Fibroblast of the aortic adventitia (primary cell): ENCODE data around the gene ZNF407. TPM values are rescaled to one million over a fixed set of nuclear protein-coding genes. Genes with fewer than 3 reads are reported as not detected.

Experiments used
- DNase-seq: peaks from one replicate; pipeline ENCODE4 v3.0.0-alpha.2; 2010; ENCODE audit warnings: low read depth
- H3K4me3 ChIP-seq: 2 replicates; pipeline ENCODE4 v1.5.1; 2011; ENCODE audit warnings: low read depth, mild to moderate bottlenecking, control low read depth, low read length, moderate library complexity
- total RNA-seq: library from RNA; depleted of rRNA; stranded (reverse); fragments of >200 nt; gene quantifications from 2 replicates; pipeline ENCODE4 v1.2.3, GENCODE V29; 2012; ENCODE audit warnings: low replicate concordance
- TF ChIP-seq, protein P1 (sequence below): IDR thresholded peaks from 2 replicates; pipeline ENCODE4 v1.5.1; 2011; ENCODE audit warnings: mild to moderate bottlenecking, low read length, control low read depth, inconsistent platforms; ENCODE audit not compliant: insufficient read depth

The ZNF407 gene
- total RNA-seq, 1 donor, result 21.7 TPM

GRCh38 chr18:74840492-74841167, 243.0 kb downstream of the ZNF407 start:
- TF ChIP-seq, protein P1, sequence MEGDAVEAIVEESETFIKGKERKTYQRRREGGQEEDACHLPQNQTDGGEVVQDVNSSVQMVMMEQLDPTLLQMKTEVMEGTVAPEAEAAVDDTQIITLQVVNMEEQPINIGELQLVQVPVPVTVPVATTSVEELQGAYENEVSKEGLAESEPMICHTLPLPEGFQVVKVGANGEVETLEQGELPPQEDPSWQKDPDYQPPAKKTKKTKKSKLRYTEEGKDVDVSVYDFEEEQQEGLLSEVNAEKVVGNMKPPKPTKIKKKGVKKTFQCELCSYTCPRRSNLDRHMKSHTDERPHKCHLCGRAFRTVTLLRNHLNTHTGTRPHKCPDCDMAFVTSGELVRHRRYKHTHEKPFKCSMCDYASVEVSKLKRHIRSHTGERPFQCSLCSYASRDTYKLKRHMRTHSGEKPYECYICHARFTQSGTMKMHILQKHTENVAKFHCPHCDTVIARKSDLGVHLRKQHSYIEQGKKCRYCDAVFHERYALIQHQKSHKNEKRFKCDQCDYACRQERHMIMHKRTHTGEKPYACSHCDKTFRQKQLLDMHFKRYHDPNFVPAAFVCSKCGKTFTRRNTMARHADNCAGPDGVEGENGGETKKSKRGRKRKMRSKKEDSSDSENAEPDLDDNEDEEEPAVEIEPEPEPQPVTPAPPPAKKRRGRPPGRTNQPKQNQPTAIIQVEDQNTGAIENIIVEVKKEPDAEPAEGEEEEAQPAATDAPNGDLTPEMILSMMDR, result no peak
- H3K4me3 ChIP-seq, result no peak overlapping the region
- DNase-seq, result peak; percentile 52

GRCh38 chr18:74841248-74841647, 243.6 kb downstream of the ZNF407 start:
- TF ChIP-seq, protein P1, result no peak
- H3K4me3 ChIP-seq, result no peak overlapping the region
- no peak for DNase-seq

- H3K4me3 ChIP-seq, result no peak overlapping the region
- TF ChIP-seq, protein P1, result no peak
- no peak for DNase-seq
Measured at GRCh38 chr18:74849301-74849700, 251.6 kb downstream of the ZNF407 start.

DNA sequence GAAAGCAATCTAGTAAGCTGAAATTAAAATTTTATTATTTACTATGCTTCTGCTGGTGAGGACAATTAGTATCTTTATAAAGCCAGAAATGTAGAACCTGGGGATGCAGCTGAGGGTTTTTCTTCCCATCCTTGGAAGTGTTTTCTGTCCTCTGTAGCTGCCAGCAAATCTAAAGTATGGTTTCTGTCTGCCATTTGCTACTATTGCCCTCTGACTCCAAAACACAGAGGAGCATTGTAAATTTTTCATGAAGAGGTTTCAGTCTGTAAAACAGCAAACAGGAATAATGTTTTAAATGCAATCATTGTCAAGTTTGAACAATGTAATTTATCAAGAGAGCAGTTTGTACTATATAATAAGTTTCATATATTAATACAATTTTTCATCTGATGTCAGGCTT, 258.8 kb downstream of the ZNF407 start:
- no peak for DNase-seq
- H3K4me3 ChIP-seq, result no peak overlapping the region
- TF ChIP-seq, protein P1, result no peak

- no peak overlapping the region for H3K4me3 ChIP-seq
- TF ChIP-seq, protein P1, result no peak
Measured at GRCh38 chr18:74856928-74857327, 259.3 kb downstream of the ZNF407 start.

GRCh38 chr18:74857901-74858300, 260.2 kb downstream of the ZNF407 start:
- H3K4me3 ChIP-seq, result no peak overlapping the region
- TF ChIP-seq, protein P1, result no peak
- DNase-seq, result no peak

More at GRCh38 chr18:74856928-74857327, 259.3 kb downstream of the ZNF407 start:
- no peak for DNase-seq

DNA sequence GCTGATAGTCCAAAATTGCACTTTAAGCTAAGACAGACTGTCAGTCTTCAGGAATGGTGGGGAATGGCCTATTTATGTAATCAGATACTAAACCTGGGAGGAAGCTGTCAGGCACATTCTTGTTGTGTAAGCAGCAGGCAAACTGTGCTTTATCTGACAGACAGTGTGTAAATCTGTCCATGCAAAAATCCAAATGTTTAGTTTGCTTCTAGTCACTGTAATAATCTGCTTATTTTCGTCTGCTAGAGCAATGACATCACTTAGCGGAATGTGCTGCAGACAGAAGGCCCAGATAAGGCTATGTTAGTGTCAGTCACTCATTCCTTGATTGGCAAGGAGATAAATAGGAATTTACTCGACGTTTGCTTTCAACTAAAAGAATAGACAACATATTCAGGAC, 263.5 kb downstream of the ZNF407 start:
- TF ChIP-seq, protein P1, result no peak
- peak; percentile 4 for DNase-seq
- H3K4me3 ChIP-seq, result no peak overlapping the region
